ENCODE measurements around the gene TSHB.
A peak's percentile ranks its signal among the peaks of the same experiment; 100 is the strongest.

The TSHB gene

GRCh38 chr1:115040501-115040900, 10.9 kb downstream of the TSHB start:
- H3K27ac ChIP-seq: no peak overlapping the region
- peak; percentile 27; the same call in 1 of the 2 replicates for TF ChIP-seq CTCF (conservative IDR thresholded peaks at IDR 0.05)

DNA sequence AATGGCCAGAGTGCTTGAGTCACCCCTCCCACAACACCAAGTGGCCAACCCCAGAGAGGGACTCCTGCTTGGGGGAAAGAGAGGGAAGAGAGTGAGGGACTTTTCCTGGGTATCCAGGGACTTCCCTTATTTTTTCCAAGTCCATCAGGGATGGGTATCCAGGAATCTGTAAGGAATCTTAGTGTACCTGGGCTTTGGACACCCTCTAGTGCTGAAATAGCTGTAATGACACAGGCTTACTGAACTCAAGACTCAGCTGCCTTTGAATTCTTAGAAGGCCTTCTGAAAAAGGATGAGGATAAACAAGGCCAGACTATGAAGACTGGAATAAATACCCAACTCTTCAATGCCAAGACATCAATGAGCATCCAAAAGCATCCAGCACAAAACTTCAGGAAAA, 12.0 kb downstream of the TSHB start:
- no peak overlapping the region for H3K27ac ChIP-seq
- TF ChIP-seq CTCF (conservative IDR thresholded peaks at IDR 0.05): peak; percentile 77

DNA sequence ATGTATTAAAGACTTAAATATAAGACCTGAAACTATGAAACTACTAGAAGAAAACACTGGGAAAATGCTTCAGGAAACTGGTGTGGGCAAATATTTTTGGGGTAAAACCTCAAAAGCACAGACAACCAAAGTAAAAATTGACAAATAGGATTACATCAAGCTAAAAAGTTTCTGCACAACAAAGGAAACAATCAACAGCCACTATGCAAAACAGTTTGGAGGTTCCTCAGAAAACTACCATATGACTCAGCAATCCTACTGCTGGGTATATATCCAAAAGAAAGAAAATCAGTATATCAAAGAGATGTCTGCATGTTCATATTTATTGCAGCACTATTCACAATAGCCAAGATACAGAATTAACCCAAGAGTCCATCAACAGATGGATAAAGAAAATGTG, 17.1 kb downstream of the TSHB start:
- no peak overlapping the region for H3K27ac ChIP-seq

GRCh38 chr1:115051850-115052249, 22.2 kb downstream of the TSHB start:
- H3K27ac ChIP-seq: no peak overlapping the region
- no peak for TF ChIP-seq CTCF (conservative IDR thresholded peaks at IDR 0.05)

More for the DNA sequence above, 17.1 kb downstream of the TSHB start:
- no peak for TF ChIP-seq CTCF (conservative IDR thresholded peaks at IDR 0.05)

DNA sequence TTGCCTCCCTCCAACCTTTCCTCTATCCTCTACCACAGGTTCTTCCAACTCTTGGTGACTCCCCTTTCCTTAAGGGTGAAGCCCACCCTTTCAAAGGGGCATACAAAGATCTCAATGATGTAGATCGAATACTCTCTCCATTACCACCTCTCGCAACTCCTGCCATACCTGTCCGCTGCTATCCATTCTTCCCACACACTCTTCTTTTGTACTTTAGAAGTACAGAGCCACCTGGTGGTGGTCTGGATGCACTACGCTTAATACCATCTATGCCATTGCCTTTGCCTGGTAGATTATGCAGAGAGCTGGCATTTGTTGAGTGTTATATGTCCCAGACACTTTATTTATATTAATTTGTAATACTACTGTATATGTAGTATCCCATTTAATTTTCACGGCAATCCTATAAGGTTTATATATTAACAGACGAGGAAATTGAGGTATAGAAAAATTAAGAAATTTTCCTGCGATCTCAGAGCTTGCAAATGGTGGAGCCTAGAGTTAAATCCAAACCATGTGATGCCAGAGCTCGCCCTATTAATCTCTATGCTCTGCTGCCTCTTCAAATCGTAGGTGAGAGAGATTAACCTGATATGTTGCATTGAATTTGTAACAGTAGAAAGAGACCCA, 22.9 kb downstream of the TSHB start:
- no peak overlapping the region for H3K27ac ChIP-seq
- TF ChIP-seq CTCF (conservative IDR thresholded peaks at IDR 0.05): peak; percentile 87

GRCh38 chr1:115056395-115056798, 26.8 kb downstream of the TSHB start:
- no peak for TF ChIP-seq CTCF (conservative IDR thresholded peaks at IDR 0.05)
- no peak overlapping the region for H3K27ac ChIP-seq

GRCh38 chr1:115057661-115058254, 28.1 kb downstream of the TSHB start:
- TF ChIP-seq CTCF (conservative IDR thresholded peaks at IDR 0.05): no peak
- no peak overlapping the region for H3K27ac ChIP-seq

Measured in VCaP (cell line).